ENCODE data around the gene FRRS1L.

- TF ChIP-seq ZFX (IDR thresholded peaks at IDR 0.05) (no peak), CTCF (conservative IDR thresholded peaks at IDR 0.05) (no peak)
Observed at GRCh38 chr9:109088221-109088620, 78.8 kb downstream of the FRRS1L start.

All from C4-2B (cell line).